Measurements from ENCODE around the gene RPS18.

- TF ChIP-seq CTCF (IDR thresholded peaks at IDR 0.05) (no peak), POLR2A (IDR thresholded peaks at IDR 0.05) (no peak)
Observed at GRCh38 chr6:33236328-33236727, 35.5 kb upstream of the RPS18 start.

Data from ovary (tissue), 3 donors.